Kidney glomerular epithelial cell (primary cell): ENCODE results near the gene BRF1.

ENCODE experiments used
- DNase-seq: peaks from one replicate; lab custom pipeline; 2025; lab: John Stamatoyannopoulos, UW

BRF1 gene

GRCh38 chr14:105210266-105211025 is 90.4 kb downstream of the BRF1 start:
- no peak for DNase-seq

GRCh38 chr14:105209646-105210045 is 91.2 kb downstream of the BRF1 start:
- DNase-seq = no peak

GRCh38 chr14:105209091-105209490 is 91.7 kb downstream of the BRF1 start:
- DNase-seq = no peak

DNA sequence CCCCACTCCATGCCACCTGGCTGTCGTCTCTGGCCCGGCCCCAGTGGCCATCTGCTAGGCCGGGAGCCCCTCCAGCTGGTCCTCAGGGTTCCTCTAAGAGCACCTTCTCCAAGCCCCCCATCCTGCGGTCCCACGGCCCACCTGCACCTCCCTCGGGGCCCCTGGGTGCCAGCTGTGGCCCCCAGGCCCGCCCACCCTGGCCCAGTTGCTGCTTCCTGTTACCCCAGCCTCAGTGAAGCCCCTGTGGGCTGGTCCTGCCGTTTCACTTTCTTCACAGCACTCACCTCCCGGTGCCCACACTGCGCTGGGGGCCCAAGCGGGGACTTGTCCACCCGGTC is 92.1 kb downstream of the BRF1 start:
- no peak for DNase-seq

DNA sequence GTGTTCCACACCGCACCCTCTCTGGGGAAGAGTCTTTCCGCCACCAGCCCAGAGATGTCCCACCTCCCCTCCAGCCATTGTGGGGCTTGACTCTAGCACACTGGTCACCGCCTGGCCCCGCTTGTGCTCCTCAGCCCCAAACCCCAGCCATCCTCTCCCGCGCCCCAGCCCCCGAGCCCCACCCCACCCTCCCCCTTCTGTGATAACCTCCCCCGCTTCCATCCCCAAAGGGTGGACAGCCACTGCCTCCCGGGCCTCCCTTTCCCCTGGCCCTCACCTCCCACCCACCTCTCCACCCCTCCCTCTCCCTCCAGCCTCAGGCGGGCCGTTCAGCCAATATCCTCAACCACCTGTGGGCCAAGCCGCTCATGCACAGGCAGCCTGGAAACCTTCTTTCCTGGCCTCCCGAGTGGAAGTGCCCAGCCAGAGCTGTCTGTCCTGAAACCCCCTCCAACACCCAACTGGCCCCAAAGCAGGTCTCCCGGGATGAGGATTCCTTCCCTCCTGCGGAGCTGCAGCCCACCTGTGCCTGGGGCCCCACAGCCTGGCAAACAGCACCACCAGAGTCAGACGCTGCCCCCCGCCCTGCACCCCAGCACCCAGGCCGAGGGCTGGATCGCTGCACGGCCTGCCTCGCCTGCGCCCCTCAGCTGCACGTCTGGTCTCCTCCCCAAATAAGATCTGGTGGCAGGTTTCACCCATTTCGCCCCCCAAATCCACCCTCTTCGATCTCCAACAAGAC is 92.6 kb downstream of the BRF1 start:
- DNase-seq = no peak

DNA sequence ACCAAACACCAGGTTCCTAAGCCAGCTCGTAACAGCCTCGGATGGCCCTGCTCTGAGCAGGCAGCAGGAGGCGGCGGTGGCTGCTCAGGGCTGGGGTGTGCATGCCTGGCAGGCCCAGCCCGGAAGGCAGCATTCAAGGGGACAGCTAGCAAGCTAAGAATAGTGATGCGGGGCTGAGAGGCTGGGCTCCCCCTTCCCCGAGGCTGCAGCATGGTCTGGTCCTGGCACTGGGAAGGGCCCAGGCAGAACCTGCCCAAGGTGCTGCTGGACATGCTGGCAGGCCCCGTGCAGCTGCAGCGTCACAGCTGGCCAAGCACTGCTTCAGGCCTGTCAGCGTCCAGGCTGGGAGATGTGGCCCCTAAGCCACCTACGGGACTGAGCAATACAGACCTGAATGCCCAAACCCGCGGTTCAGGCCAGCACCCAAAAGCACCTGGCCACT is 93.3 kb downstream of the BRF1 start:
- no peak for DNase-seq

DNA sequence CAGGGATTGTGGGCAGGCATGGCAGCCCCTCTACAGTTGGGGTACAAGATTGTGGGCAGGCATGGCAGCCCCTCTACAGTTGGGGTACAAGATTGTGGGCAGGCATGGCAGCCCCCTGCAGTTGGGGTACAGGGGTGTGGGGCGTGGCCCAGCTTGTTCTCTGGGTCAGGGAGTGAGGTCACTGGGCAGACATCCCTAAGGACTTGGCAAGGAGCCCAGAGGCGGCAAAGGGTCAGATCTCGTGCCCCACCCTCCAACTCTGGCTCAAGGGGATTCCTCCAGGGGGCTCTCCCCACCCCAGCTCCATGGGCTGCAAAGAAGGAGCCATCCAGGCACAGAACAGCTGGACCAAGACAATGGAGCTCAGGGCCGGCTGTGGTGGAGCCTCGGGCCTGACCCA is 93.9 kb downstream of the BRF1 start:
- DNase-seq = no peak

- DNase-seq = no peak
Measured at GRCh38 chr14:105205673-105206208, 95.1 kb downstream of the BRF1 start.

- DNase-seq = no peak
Measured at GRCh38 chr14:105204931-105205672, 95.7 kb downstream of the BRF1 start.

DNA sequence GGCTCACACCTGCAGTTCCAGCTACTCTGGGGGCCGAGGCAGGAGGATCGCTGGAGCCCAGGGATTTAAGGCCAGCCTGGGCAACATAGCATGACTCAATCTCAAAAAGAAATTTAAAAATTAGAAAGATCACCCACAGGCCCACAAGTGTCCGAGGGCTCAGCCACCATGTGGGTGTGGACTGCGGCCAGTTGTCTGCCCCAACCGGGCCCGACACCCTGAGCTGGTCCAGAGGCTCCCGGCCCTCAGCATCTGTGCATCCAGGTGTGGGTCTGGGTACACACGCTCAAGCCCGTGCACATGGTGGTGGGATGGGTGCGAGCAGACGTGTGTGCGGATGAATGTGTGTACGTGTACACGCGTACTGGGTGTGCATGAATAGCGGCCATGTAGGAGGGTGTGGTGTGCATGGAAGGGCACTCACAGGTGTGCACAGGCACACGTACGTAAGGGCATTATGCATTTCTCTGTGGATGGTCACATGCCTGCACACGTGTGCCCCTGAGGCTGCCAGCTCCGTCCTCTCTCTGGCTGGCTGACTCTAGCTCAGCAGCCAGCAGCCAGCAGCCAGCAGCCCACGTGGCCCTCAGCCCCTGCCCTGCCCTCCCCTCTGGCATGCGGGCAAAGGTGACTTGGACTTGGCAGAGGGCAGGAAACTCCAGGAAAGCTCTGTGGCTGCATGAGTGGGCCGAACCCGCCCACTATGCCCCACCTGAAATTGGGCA is 96.4 kb downstream of the BRF1 start:
- DNase-seq = no peak

DNA sequence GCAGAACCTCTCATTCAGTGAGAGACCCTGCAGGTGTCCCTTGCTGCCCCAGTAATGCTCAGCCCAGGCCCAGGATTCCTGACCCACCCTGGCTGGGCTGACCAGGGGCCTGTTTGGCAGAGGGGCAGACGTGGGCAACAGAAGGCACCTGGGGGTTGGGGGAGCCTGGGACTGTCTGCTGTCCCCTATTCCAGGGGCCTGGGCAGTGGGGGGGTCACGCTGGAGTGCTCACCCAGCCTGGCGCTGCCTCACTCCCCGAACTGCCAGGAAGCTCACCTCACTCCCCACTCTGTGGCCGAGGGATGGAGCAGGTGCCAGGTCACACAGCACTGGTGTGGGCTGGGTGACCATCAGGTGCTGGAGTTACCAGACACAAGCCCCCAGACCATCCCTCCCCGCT is 97.1 kb downstream of the BRF1 start:
- no peak for DNase-seq

DNA sequence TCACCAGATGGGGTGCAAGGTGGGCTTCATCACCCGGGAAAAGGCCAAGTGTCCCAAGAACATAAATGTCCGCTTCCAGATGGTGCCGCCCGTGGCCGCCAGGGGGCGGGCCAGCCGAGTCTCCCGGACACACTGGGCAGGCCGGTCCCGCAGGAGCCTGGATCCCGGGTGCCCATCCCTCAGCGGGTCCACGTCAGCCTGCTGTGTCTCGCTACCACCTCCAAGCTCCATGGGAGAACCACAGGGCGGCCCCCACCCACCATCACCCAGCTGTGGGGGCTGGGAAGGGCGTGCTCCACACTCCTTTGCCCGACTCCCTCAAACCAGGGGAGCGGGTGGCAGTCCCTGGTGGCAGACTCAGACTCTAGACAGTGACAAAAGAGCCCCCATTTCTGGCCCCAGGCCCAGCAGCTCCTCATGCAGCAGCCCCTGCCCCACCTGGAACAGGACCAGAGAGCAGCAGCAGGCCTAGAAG is 97.7 kb downstream of the BRF1 start:
- DNase-seq = peak; percentile 31

GRCh38 chr14:105201925-105202513 is 98.8 kb downstream of the BRF1 start:
- DNase-seq = no peak

DNA sequence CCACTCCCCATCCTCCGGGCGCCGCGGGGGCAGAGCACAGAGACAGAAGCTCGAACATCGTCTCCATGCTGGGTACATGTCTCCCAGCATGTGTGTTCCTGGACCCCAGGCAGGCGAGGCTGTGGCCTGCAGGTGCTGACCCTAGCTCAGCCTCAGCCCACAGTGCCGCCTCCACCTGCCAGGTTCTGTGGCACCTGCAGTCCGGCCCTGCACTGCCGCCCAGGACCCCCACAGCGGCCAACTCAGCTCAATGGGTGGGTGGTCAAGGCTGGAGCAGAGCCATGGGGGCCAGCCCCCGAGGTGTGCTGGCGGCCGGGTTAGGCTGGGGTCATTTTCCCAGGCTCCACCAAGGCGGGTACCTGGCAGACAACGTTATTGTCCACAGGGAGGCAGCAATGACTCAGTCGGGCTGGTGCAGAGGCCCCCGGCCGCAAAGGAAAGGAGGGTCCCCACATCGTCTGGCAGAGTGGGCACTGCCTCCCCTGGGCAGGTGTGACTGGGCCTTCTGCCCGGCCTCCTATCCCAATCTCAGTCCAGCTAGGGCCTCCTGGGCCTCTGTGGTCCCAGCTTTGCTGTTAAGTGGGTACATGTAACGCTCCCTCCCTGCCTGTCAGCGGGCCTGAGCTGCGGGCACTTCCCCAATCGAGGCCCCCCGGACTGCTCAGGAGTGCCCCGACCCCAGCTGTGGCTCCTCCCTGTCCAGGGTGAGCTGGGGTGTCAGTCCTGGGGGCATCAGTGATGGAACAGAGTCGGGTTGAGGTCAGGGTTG is 99.5 kb downstream of the BRF1 start:
- DNase-seq = no peak

DNA sequence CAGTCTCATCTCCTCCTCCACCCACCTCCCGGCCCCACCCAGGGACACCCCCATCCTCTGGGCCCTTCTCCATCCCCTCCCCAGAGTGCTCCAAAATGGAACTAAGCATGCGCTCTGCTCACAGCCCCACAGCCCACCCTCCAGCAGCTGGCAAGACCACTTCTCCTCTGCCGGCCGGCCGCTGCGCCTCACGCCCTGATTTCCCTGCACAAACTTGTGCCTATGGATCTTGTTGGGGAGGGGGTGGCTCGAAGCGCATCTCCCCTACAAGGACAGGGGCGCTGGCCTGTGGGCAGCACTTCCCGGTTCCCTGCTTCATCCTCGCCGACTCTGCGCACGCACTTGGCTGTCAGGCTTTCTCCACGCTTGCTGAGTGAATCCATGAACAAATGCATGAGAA is 100.2 kb downstream of the BRF1 start:
- no peak for DNase-seq

DNA sequence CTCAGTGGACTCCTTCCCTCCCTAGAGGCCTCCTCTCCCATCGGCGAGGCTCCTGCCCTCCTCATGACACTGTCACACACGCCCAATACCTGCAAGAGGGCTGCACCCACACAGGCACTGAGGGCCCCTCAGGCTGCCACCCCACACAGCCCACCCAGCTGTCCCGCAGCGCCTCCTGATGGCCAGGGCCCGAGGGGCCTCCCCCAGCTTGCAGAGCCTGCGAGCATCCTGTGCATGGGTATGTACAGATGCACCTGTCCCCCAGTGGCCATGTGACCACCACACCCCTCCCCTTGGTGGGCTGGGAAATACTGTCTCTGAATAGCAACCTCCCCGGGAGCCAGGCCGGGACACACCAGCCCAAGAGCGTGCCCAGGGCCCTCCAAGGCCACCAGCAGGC is 100.7 kb downstream of the BRF1 start:
- DNase-seq = no peak

GRCh38 chr14:105199093-105199492 is 101.7 kb downstream of the BRF1 start:
- DNase-seq = no peak

GRCh38 chr14:105198588-105198987 is 102.2 kb downstream of the BRF1 start:
- no peak for DNase-seq

GRCh38 chr14:105197211-105197641 is 103.6 kb downstream of the BRF1 start:
- no peak for DNase-seq

- no peak for DNase-seq
Measured at GRCh38 chr14:105196265-105196960, 104.4 kb downstream of the BRF1 start.
